Keratinocyte (primary cell): Measurements from ENCODE around the gene SPATS2L. TPM values are rescaled to one million over a fixed set of nuclear protein-coding genes. Genes with fewer than 3 reads are reported as not detected.

Experiments
- DNase-seq: peaks from one replicate; pipeline ENCODE4 v3.0.0-alpha.2; 2011; ENCODE audit warnings: low read depth, missing footprints, low spot score
- FAIRE-seq: peaks from 2 replicates; lab custom pipeline; 2011; peaks lifted over from hg19 to GRCh38; lab: Jason Lieb, UNC
- H2AFZ ChIP-seq: 2 replicates; pipeline ENCODE4 v1.6.0; 2012; ENCODE audit warnings: low read length, control low read depth, inconsistent platforms; ENCODE audit not compliant: control insufficient read depth
- H3K27ac ChIP-seq: 2 replicates; pipeline ENCODE4 v1.5.1; 2011; ENCODE audit warnings: low read length; ENCODE audit not compliant: control insufficient read depth, insufficient read depth
- H3K27me3 ChIP-seq: 3 replicates; pipeline ENCODE4 v1.6.0; 2011; ENCODE audit warnings: low read length; ENCODE audit not compliant: control insufficient read depth, insufficient read depth; ENCODE audit errors: extremely low read depth
- H3K36me3 ChIP-seq, 2 experiments: 2 replicates in 1 of 2; 3 replicates in 1 of 2; pipeline ENCODE4 v1.5.1; 2011; ENCODE audit warnings: low read length in 2 of 2, mild to moderate bottlenecking in 1 of 2; ENCODE audit not compliant: control insufficient read depth in 2 of 2, insufficient read depth in 2 of 2; ENCODE audit errors: extremely low read depth in 1 of 2
- H3K4me1 ChIP-seq: 3 replicates; pipeline ENCODE4 v1.5.1; 2011; ENCODE audit warnings: low read length; ENCODE audit not compliant: control insufficient read depth, insufficient read depth; ENCODE audit errors: extremely low read depth
- H3K4me2 ChIP-seq: 3 replicates; pipeline ENCODE4 v1.6.0; 2011; ENCODE audit warnings: low read depth, low read length; ENCODE audit not compliant: control insufficient read depth, insufficient read depth; ENCODE audit errors: extremely low read depth
- H3K4me3 ChIP-seq, 3 experiments: fragments of 200-600 bp in 1 of 3; sonication (generic) in 1 of 3; 2 replicates in 2 of 3; 3 replicates in 1 of 3; pipeline ENCODE4 v1.5.1; 2011 to 2016; ENCODE audit warnings: low read length in 3 of 3, mild to moderate bottlenecking in 3 of 3, control low read depth in 2 of 3, inconsistent platforms in 1 of 3, low read depth in 1 of 3, mixed read lengths in 1 of 3, mixed run types in 1 of 3, moderate library complexity in 1 of 3; ENCODE audit not compliant: control insufficient read depth in 2 of 3, insufficient read depth in 2 of 3; ENCODE audit errors: extremely low read depth in 1 of 3
- H3K79me2 ChIP-seq: 2 replicates; pipeline ENCODE4 v1.6.0; 2012; ENCODE audit warnings: low read length; ENCODE audit not compliant: control insufficient read depth, insufficient read depth
- H3K9ac ChIP-seq: 3 replicates; pipeline ENCODE4 v1.6.0; 2011; ENCODE audit warnings: low read length; ENCODE audit not compliant: control insufficient read depth, insufficient read depth; ENCODE audit errors: extremely low read depth
- H3K9me1 ChIP-seq: 3 replicates; pipeline ENCODE4 v1.6.0; 2011; ENCODE audit warnings: low read length; ENCODE audit not compliant: control insufficient read depth, insufficient read depth; ENCODE audit errors: extremely low read depth
- H3K9me3 ChIP-seq: 2 replicates; pipeline ENCODE4 v1.5.1; 2012; ENCODE audit warnings: low read depth, low read length; ENCODE audit not compliant: control insufficient read depth
- H4K20me1 ChIP-seq: 3 replicates; pipeline ENCODE4 v1.6.0; 2011; ENCODE audit warnings: low read length; ENCODE audit not compliant: control insufficient read depth, insufficient read depth; ENCODE audit errors: extremely low read depth
- CTCF ChIP-seq, 3 experiments: IDR thresholded peaks in 1 of 3; conservative IDR thresholded peaks in 1 of 3; optimal IDR thresholded peaks in 1 of 3; 2 replicates in 2 of 3; 3 replicates in 1 of 3; pipeline versions ENCODE3 to v1.5.1; 2011; ENCODE audit warnings: low read length in 3 of 3, mild to moderate bottlenecking in 3 of 3, moderate library complexity in 2 of 3, control low read depth in 1 of 3, inconsistent platforms in 1 of 3; ENCODE audit not compliant: insufficient read depth in 2 of 3; ENCODE audit errors: extremely low read depth in 1 of 3
- EZH2 ChIP-seq: IDR thresholded peaks from one replicate; pipeline ENCODE4 v1.6.1; 2012; ENCODE audit warnings: inconsistent platforms, mild to moderate bottlenecking, low read length, moderate library complexity
- dilution Hi-C: fragments of 300-500 bp; cut with MboI; formaldehyde crosslinking; loops from one replicate; pipeline ENCODE4 v1.7.0; 2020; ENCODE audit warnings: low sequenced_read_pairs; ENCODE audit not compliant: extremely low pct_ligation_motif_present
- polyA plus RNA-seq, 5 experiments: library from polyadenylated mRNA; depleted of rRNA in 3 of 5; stranded (reverse) in 3 of 5; stranded (forward) in 1 of 5; unstranded in 1 of 5; fragments of >200 nt; gene quantifications; 1 replicate in 1 of 5; 2 replicates in 3 of 5; 3 replicates in 1 of 5; pipeline versions ENCODE4 v1.2.1 to v1.2.3, GENCODE V29; 2011 to 2012; ENCODE audit warnings: missing spikeins in 2 of 5, low read depth in 1 of 5, low replicate concordance in 1 of 5

Gene SPATS2L
- polyA plus RNA-seq, 1 donor (not counting 4 experiments of a cell fraction or from before 2014, with no cell fraction given) = 95.3 TPM

DNA sequence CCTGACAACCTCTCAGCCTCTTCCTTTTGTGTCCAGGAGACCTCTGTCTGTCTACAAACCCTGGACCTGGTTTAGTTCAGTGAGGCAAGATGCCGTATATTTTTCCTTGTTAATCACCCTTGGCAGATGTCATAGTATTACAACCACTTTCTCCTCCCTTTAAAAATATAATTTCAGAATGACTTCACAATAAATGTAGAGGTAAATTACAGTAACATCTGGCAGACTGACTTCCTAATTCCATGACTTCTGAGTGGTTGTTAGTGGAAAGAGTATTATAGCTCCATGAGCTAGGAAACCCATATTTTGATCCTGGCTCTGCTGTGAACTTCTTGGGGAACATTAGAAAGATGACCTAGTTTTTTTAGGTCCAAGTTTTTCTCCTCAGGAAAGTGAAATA lies 39.5 kb downstream of the SPATS2L start:
- no peak for DNase-seq
- Histone ChIP-seq H3K27me3 (no peaks in the 10 kb centered on the region), H3K4me2 (no peak overlapping the region), H3K9me3 (no peaks in the 10 kb centered on the region), H3K9me1 (no peaks in the 10 kb centered on the region), H3K36me3 (peaks cover 5 to 6% of the 10 kb centered on the region in 2 experiments), H3K9ac (no peak overlapping the region), H3K27ac (no peak overlapping the region), H4K20me1 (no peaks in the 10 kb centered on the region), H3K79me2 (peaks cover 55% of the 10 kb centered on the region), H2AFZ (no peak overlapping the region), H3K4me1 (peaks cover under 1% of the 10 kb centered on the region), H3K4me3 (no peak overlapping the region)
- dilution Hi-C loops = no loop called here
- TF ChIP-seq EZH2 = no peak
- TF ChIP-seq CTCF (optimal IDR thresholded peaks at IDR 0.05 in 1 of 3, IDR thresholded peaks at IDR 0.05 in 1 of 3, conservative IDR thresholded peaks at IDR 0.05 in 1 of 3; ENCODE audit: extremely low read depth in 1 of 3, insufficient read depth in 2 of 3, low read length in 3 of 3) = no peak
- FAIRE-seq = no peak

DNA sequence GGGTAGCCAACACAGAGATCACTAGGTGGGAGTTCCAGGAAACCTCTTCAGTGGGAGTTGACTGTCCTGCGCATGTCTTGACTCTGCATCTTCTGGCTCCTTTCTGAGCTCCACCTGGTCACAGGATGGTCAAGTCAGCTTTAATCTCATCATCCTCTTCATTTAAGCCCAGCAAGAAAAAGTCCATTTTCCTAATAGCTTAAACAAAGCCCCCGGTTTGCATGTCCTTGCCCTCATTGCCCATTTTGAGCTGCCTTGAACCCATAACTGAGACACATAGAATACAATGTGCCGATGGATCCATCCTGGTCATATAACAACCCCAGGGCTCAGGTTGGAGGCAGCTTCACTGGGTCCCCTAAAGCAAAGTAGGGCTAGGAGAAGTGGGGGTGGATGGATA lies 40.8 kb downstream of the SPATS2L start:
- no peaks in the 10 kb centered on the region for H4K20me1 ChIP-seq

More for the DNA sequence above, 40.8 kb downstream of the SPATS2L start:
- H3K27me3 ChIP-seq = no peaks in the 10 kb centered on the region
- peak; percentile 29 for FAIRE-seq
- H3K4me3 ChIP-seq = no peak overlapping the region
- TF ChIP-seq EZH2 (no peak), CTCF (optimal IDR thresholded peaks at IDR 0.05 in 1 of 3, IDR thresholded peaks at IDR 0.05 in 1 of 3, conservative IDR thresholded peaks at IDR 0.05 in 1 of 3; ENCODE audit: extremely low read depth in 1 of 3, insufficient read depth in 2 of 3, low read length in 3 of 3) (no peak)
- no peak overlapping the region for H3K4me2 ChIP-seq
- H2AFZ ChIP-seq = no peak overlapping the region
- peaks cover 0 to 6% of the 10 kb centered on the region in 2 experiments for H3K36me3 ChIP-seq
- dilution Hi-C loops = no loop called here
- H3K9ac ChIP-seq = no peak overlapping the region
- peaks cover 53% of the 10 kb centered on the region for H3K79me2 ChIP-seq
- H3K4me1 ChIP-seq = peaks cover 10% of the 10 kb centered on the region
- no peaks in the 10 kb centered on the region for H3K9me3 ChIP-seq
- H3K9me1 ChIP-seq = no peaks in the 10 kb centered on the region
- no peak for DNase-seq
- no peak overlapping the region for H3K27ac ChIP-seq
